Measurements from ENCODE around the gene SCYL1.

SCYL1 gene

DNA sequence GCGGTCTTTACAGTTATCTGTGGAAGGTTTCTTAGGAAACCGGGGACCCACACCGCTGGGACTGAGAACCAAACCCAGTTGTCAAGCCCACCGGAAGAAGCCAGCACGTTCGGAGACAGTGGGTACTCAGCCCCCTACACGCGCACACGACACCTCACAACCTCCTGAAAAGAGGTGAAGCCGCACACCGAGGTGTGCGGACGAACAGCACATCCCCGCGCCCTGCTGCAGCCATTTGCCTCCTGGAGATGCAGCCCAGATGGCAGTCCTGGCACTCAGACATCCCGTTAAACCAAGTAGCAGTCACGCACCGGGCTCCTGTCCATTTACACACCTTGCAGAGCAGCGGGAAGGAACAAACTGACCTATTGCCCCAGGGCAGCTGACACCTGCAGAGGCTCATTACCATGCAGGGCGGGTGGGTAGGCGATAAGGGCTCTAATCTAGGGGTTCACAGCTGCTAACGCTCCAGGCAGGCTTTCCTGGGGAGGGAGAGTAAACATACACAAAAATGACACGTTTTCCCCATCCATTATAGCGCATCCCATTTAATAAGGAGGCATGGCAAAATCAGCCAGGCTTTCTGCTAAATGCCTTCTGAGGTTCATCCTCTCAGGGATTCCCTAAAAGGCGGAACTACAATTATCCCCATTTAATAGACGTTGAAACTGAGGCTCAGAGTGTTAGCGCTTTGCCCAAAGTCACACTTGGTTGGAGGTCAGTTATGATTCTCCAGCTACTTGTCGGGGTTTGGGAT is 50.1 kb downstream of the SCYL1 start:
- Histone ChIP-seq H3K4me3 (ENCODE audit: low read depth, low read length) (peak overlapping the region; percentile 51), H3K4me1 (ENCODE audit: control insufficient read depth, insufficient read depth, low read length) (peaks cover 7% of the 10 kb centered on the region), H3K9ac (ENCODE audit: low read depth, low read length) (no peak overlapping the region), H3K9me3 (ENCODE audit: control insufficient read depth, insufficient read depth, low read length) (no peaks in the 10 kb centered on the region), H3K36me3 (ENCODE audit: control insufficient read depth, insufficient read depth, low read length) (peaks cover 3% of the 10 kb centered on the region), H3K27me3 (ENCODE audit: control insufficient read depth, insufficient read depth, low read length) (peaks cover 44% of the 10 kb centered on the region)

DNA sequence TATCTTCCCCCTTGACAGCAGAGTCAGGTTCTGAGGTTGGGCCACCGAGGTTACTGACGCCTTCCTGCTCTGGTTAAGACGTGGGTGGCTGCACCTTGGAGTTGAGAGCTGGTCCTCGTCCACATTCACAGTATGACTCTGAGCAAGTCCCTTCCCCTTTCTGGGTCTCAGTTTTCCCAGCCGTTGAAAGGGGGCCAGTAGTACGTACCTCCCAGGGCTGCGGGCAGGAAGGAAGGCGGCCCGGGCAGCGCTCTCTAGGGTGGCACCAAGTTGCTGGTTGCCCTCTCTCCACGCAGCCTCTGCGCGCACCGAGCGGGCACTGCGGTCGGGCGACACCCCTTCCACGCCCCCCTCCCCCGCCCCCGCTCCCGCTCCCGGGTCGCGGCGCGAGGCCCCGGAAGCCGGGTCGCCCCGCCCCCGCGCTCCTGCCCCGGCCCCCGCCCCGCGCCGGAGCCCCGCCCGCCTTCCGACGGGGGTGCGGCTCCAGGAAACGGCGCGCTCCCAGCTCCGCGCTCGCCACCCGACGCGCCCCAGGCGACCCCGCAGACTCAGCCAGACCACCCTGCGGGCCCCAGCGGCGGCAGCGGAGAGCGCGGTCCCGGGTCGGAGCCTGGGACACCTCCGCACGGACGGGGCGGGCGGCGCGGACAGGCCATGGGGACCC is 50.8 kb downstream of the SCYL1 start, which contains the start of gene EHBP1L1:
Gene EHBP1L1 (plus strand): TSS at position 486 of the 664 bp plus-strand sequence. CDS start 250 bp downstream, outside the sequence.
- Histone ChIP-seq H3K27me3 (ENCODE audit: control insufficient read depth, insufficient read depth, low read length) (peaks cover 45% of the 10 kb centered on the region), H3K4me1 (ENCODE audit: control insufficient read depth, insufficient read depth, low read length) (peaks cover 7% of the 10 kb centered on the region), H3K9me3 (ENCODE audit: control insufficient read depth, insufficient read depth, low read length) (no peaks in the 10 kb centered on the region), H3K9ac (ENCODE audit: low read depth, low read length) (no peak within 1 kb of the TSS), H3K36me3 (ENCODE audit: control insufficient read depth, insufficient read depth, low read length) (peaks cover 3% of the 10 kb centered on the region), H3K4me3 (ENCODE audit: low read depth, low read length) (peak within 1 kb of the TSS; percentile 51)

DNA sequence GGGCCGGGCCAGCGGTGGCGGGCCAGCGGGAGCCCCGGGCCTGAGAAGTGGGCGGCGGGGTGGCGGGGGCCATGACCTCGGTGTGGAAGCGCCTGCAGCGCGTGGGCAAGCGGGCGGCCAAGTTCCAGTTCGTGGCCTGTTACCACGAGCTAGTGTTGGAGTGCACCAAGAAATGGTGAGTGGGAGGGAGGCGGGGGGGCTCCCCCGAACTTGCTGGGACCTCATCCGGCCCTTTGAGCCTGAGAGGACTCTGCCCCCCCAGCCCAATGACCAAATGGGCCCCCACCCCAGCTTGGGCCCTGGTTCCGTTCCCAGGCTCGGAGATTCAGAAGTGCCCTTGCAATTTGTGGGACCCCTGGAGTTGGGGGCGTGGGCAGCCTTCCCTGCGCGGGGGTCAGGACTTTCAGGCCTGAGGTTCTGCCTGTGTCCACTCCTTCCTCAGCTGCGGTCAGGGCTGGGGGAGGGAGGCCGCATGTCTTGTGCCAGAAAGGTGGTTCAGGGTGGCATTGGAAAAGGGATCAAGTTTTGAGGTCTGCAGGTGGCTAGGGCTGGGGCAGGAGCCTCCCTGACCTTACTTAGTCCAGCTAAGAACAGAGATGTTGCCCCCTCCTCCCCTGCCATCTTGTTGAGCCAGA is 51.5 kb downstream of the SCYL1 start:
- Histone ChIP-seq H3K9me3 (ENCODE audit: control insufficient read depth, insufficient read depth, low read length) (no peaks in the 10 kb centered on the region), H3K36me3 (ENCODE audit: control insufficient read depth, insufficient read depth, low read length) (peaks cover 3% of the 10 kb centered on the region), H3K27me3 (ENCODE audit: control insufficient read depth, insufficient read depth, low read length) (peaks cover 45% of the 10 kb centered on the region), H3K4me3 (ENCODE audit: low read depth, low read length) (peak overlapping the region; percentile 13), H3K9ac (ENCODE audit: low read depth, low read length) (no peak overlapping the region), H3K4me1 (ENCODE audit: control insufficient read depth, insufficient read depth, low read length) (peaks cover 7% of the 10 kb centered on the region)

DNA sequence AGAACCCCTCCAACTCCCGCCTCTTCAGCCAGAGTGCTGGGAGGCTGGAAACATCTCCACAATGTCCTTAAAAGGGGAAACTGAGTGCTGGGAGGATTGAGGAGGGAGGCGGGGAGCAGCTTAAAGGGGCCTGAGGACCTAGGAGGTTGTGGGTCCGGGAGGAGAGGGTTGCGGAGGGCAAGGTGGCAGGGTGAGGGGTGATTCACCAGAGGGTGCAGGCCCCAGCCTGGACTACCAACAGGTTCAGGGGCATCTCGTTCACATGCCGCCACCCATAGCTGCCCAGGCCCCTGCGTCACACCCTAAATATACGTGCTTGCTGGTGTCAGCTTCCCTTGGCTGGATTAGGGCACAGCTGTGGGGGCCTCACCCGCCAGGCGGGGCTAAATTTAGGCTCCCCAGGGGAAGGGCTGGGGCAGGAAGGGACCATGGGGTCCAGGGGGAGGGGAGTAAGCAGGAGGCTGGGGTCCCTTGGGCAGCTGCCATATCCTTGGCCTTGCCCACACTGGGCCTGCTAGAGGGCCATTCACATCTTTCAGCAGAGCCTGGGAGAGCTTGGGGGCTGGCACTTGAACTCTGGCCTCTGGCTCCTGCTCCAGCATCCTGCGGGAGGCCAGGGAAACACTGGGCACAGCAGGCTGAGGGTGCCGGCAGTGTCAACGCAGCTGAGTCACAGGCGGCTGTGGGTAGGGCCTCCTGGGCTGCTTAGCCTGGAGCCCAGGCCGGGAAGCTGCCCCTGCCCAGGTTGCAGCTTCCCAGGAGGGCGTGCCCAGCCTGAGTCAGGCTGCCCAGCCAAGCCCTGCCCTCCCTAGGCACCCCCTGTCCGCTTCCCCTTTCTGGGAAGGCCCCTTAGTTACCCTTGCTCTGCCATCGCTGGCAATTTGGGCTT is 52.2 kb downstream of the SCYL1 start:
- Histone ChIP-seq H3K9me3 (ENCODE audit: control insufficient read depth, insufficient read depth, low read length) (no peaks in the 10 kb centered on the region), H3K4me1 (ENCODE audit: control insufficient read depth, insufficient read depth, low read length) (peaks cover 3% of the 10 kb centered on the region), H3K9ac (ENCODE audit: low read depth, low read length) (no peak overlapping the region), H3K36me3 (ENCODE audit: control insufficient read depth, insufficient read depth, low read length) (peaks cover 3% of the 10 kb centered on the region), H3K4me3 (ENCODE audit: low read depth, low read length) (peak overlapping the region; percentile 13), H3K27me3 (ENCODE audit: control insufficient read depth, insufficient read depth, low read length) (peaks cover 52% of the 10 kb centered on the region)

DNA sequence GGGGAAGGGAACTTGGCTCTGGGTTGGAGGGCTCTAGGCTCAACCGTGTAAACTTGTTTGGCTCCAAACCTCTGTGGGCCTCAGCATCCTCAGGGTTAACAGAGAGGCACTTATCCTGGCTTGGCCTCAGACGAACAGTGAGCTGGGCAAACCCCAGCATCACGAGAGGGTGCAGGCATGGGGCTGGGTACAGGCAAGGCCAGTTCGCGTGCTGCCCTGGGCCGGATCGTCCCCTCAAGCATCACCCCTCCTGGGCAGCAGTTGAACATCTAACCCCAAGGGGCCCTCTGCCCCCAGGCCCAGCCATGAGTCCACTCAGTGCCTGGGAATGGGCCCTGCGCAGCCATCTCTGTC is 52.9 kb downstream of the SCYL1 start:
- Histone ChIP-seq H3K4me3 (ENCODE audit: low read depth, low read length) (no peak overlapping the region), H3K9ac (ENCODE audit: low read depth, low read length) (no peak overlapping the region), H3K4me1 (ENCODE audit: control insufficient read depth, insufficient read depth, low read length) (peaks cover 3% of the 10 kb centered on the region), H3K9me3 (ENCODE audit: control insufficient read depth, insufficient read depth, low read length) (no peaks in the 10 kb centered on the region), H3K27me3 (ENCODE audit: control insufficient read depth, insufficient read depth, low read length) (peaks cover 58% of the 10 kb centered on the region), H3K36me3 (ENCODE audit: control insufficient read depth, insufficient read depth, low read length) (peaks cover 3% of the 10 kb centered on the region)

DNA sequence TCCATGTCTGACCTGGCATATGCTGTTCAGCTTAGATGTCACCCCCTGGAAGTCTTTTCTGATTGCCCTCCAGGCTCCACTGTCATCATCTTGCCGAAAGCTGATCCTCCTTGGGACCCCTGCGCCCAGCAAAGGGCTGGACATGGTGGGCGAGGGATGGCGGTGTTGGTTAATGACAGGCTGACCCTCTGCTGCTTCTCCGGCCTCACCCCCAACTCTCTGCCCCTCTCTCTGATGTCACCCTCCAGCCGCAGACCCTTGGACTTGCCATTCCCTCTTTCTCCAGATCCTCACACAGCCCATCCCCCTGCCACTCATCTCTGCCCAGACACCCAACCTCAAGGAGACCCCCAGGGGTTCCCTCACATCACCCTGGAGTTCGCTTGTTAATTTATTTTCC is 53.3 kb downstream of the SCYL1 start:
- H3K27me3 ChIP-seq (ENCODE audit: control insufficient read depth, insufficient read depth, low read length) = peaks cover 60% of the 10 kb centered on the region
- peaks cover 3% of the 10 kb centered on the region for H3K4me1 ChIP-seq (ENCODE audit: control insufficient read depth, insufficient read depth, low read length)
- H3K9me3 ChIP-seq (ENCODE audit: control insufficient read depth, insufficient read depth, low read length) = no peaks in the 10 kb centered on the region
- peaks cover 3% of the 10 kb centered on the region for H3K36me3 ChIP-seq (ENCODE audit: control insufficient read depth, insufficient read depth, low read length)
- H3K4me3 ChIP-seq (ENCODE audit: low read depth, low read length) = no peak overlapping the region
- no peak overlapping the region for H3K9ac ChIP-seq (ENCODE audit: low read depth, low read length)

DNA sequence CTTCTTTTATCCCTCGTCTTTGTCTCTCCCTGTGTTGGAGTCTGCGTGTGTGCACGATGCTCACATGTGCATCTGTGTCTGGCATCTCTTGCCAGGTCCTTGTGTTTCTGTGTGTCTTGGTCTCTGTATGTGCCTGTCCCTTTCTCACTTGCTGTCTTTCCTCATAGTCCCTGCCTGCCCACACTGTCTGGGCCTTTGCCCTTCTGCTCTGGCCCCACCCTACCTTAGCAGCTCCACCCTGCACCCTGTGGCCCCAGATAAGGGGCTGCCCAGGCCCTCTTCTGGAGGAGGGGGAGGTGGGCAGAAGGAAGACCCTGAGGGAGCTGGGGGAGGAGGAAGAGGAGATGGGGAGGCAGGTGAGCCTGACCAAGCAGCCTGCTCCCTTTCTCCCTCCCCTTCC is 53.8 kb downstream of the SCYL1 start:
- H3K36me3 ChIP-seq (ENCODE audit: control insufficient read depth, insufficient read depth, low read length) = no peaks in the 10 kb centered on the region
- H3K9ac ChIP-seq (ENCODE audit: low read depth, low read length) = no peak overlapping the region
- H3K4me3 ChIP-seq (ENCODE audit: low read depth, low read length) = no peak overlapping the region
- H3K9me3 ChIP-seq (ENCODE audit: control insufficient read depth, insufficient read depth, low read length) = no peaks in the 10 kb centered on the region
- peaks cover 3% of the 10 kb centered on the region for H3K4me1 ChIP-seq (ENCODE audit: control insufficient read depth, insufficient read depth, low read length)
- H3K27me3 ChIP-seq (ENCODE audit: control insufficient read depth, insufficient read depth, low read length) = peaks cover 65% of the 10 kb centered on the region

DNA sequence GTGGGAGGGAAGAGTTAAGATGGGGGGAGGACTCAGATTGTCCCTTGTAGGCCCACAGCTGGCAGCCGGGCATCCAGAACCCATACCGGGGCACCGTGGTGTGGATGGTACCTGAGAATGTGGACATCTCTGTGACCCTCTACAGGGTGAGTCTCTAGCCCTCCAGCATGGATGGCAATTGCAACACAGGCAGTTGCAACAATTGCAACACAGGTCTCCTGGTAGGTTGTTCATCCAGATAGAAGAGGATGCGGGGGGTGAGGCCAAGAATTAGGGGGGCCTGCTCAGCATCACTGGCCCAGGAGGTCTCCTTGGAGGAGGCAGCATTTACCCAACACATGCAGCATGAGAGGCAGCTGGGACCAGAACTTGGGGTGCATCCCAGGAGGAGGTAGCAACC is 54.4 kb downstream of the SCYL1 start:
- Histone ChIP-seq H3K9me3 (ENCODE audit: control insufficient read depth, insufficient read depth, low read length) (no peaks in the 10 kb centered on the region), H3K9ac (ENCODE audit: low read depth, low read length) (no peak overlapping the region), H3K27me3 (ENCODE audit: control insufficient read depth, insufficient read depth, low read length) (peaks cover 71% of the 10 kb centered on the region), H3K4me1 (ENCODE audit: control insufficient read depth, insufficient read depth, low read length) (peaks cover 3% of the 10 kb centered on the region), H3K36me3 (ENCODE audit: control insufficient read depth, insufficient read depth, low read length) (no peaks in the 10 kb centered on the region), H3K4me3 (ENCODE audit: low read depth, low read length) (no peak overlapping the region)

DNA sequence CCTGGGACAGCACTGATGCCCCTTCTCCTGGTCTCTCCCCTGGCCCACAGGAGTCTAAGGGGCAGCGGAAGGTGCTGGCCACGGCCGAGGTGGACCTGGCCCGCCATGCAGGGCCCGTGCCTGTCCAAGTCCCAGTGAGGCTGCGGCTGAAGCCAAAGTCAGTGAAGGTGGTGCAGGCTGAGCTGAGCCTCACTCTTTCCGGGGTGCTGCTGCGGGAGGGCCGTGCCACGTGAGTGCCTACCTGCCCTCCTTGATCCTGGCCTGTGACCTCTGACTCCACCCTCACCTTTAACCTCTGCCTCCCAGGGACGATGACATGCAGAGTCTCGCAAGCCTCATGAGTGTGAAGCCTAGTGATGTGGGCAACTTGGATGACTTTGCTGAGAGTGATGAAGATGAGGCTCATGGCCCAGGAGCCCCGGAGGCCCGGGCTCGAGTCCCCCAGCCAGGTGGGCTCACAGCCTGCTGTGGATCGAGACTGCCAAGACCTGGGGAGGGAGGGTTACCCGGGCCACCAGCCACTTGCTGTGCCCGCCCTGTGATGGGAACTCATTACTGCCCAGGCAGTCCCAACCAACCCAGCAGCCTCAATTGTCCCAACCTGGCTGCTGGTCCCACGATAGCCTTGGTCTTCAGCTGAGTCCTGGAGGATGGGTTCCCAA is 55.3 kb downstream of the SCYL1 start:
- Histone ChIP-seq H3K9ac (ENCODE audit: low read depth, low read length) (no peak overlapping the region), H3K4me3 (ENCODE audit: low read depth, low read length) (no peak overlapping the region), H3K9me3 (ENCODE audit: control insufficient read depth, insufficient read depth, low read length) (no peaks in the 10 kb centered on the region), H3K27me3 (ENCODE audit: control insufficient read depth, insufficient read depth, low read length) (peaks cover 72% of the 10 kb centered on the region), H3K36me3 (ENCODE audit: control insufficient read depth, insufficient read depth, low read length) (no peaks in the 10 kb centered on the region), H3K4me1 (ENCODE audit: control insufficient read depth, insufficient read depth, low read length) (no peaks in the 10 kb centered on the region)

DNA sequence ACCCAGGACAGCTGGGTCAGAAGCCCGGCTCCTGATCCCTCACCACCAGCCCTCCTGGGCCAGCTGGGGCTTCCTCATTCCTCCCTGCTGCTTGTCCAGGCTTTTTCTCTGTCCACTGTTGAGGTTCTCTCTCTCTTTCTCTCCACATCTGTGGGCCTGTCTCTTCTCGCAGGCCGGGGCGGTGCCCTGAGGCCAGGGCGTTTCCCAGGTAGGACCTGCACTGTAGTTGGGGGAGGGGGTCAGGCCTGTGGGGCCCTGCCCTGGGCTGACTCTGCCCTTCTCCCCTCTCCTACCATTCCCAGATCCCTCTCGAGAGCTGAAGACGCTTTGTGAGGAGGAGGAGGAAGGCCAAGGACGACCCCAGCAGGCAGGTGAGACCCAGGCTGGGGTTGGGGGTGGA is 55.9 kb downstream of the SCYL1 start:
- Histone ChIP-seq H3K4me1 (ENCODE audit: control insufficient read depth, insufficient read depth, low read length) (no peaks in the 10 kb centered on the region), H3K9ac (ENCODE audit: low read depth, low read length) (no peak overlapping the region), H3K36me3 (ENCODE audit: control insufficient read depth, insufficient read depth, low read length) (no peaks in the 10 kb centered on the region), H3K9me3 (ENCODE audit: control insufficient read depth, insufficient read depth, low read length) (no peaks in the 10 kb centered on the region), H3K27me3 (ENCODE audit: control insufficient read depth, insufficient read depth, low read length) (peaks cover 73% of the 10 kb centered on the region), H3K4me3 (ENCODE audit: low read depth, low read length) (no peak overlapping the region)

DNA sequence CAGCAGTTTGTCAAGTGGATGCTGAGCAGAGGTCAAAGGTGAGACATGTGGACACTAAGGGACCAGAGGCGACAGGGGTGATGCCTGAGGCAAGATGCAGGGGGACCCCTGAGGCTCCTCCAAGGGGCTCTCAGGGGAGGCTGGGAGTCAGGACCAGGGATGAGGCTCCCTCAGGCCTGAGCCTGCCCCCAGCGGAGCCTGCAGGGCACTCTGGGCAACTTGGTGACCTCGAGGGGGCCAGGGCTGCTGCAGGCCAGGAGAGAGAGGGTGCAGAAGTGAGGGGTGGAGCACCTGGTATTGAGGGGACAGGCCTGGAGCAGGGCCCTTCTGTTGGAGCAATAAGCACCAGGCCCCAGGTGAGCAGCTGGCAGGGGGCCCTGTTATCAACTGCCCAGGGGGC is 57.0 kb downstream of the SCYL1 start:
- Histone ChIP-seq H3K4me3 (ENCODE audit: low read depth, low read length) (no peak overlapping the region), H3K36me3 (ENCODE audit: control insufficient read depth, insufficient read depth, low read length) (no peaks in the 10 kb centered on the region), H3K9me3 (ENCODE audit: control insufficient read depth, insufficient read depth, low read length) (no peaks in the 10 kb centered on the region), H3K4me1 (ENCODE audit: control insufficient read depth, insufficient read depth, low read length) (peaks cover 2% of the 10 kb centered on the region), H3K27me3 (ENCODE audit: control insufficient read depth, insufficient read depth, low read length) (peaks cover 74% of the 10 kb centered on the region), H3K9ac (ENCODE audit: low read depth, low read length) (no peak overlapping the region)

Data from iPS-15b (cell line).